MM.1S (cell line): ENCODE data around the gene KXD1.

Experiments
- EZH2 ChIP-seq: fragments of 300-600 bp; sonication (generic); optimal IDR thresholded peaks from 2 replicates; pipeline ENCODE3; 2017; ENCODE audit warnings: low read depth, mild to moderate bottlenecking, antibody characterized with exemption, low read length, mixed read lengths
- TF ChIP-seq, protein P1 (sequence below): fragments of 300-600 bp; sonication (generic); IDR thresholded peaks from 2 replicates; pipeline ENCODE4 v1.5.1; 2016; ENCODE audit warnings: antibody characterized with exemption, low read length, mixed read lengths

DNA sequence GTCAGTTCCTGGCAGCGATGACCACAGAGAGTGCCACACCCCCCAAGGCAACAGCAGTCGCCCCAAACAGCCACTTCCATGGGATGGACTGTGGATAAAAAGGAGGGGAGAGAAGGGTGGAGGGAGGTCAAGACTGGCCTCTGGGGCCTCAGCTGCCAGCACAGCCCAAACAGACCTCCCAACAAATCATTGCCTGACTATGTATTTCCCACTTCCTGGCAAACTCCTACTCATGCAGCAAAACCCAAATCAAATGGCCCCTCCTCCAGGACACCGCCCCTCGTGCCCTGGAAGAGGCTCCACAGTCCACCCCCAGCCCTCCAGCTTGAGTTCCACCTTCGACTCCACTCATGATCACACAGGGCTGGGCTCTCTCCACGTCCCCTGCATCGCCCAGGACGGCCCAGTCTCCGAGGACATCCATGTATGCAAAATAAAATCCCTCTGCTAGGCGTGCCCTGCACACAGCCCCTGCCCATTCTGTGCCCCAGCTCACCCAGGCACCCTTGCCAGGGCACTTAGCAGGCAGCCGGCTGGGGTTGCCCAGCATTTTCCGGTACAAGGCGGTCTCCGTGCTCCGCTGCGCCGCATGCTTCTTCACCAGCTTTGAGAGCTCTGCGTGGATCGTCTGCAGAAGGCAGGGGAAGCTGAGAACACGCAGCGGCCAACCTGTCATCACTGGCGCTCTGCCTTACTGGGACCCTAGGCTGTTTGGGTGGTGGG lies 25.3 kb upstream of the KXD1 start:
- TF ChIP-seq, protein P1, sequence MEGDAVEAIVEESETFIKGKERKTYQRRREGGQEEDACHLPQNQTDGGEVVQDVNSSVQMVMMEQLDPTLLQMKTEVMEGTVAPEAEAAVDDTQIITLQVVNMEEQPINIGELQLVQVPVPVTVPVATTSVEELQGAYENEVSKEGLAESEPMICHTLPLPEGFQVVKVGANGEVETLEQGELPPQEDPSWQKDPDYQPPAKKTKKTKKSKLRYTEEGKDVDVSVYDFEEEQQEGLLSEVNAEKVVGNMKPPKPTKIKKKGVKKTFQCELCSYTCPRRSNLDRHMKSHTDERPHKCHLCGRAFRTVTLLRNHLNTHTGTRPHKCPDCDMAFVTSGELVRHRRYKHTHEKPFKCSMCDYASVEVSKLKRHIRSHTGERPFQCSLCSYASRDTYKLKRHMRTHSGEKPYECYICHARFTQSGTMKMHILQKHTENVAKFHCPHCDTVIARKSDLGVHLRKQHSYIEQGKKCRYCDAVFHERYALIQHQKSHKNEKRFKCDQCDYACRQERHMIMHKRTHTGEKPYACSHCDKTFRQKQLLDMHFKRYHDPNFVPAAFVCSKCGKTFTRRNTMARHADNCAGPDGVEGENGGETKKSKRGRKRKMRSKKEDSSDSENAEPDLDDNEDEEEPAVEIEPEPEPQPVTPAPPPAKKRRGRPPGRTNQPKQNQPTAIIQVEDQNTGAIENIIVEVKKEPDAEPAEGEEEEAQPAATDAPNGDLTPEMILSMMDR: no peak
- TF ChIP-seq EZH2: no peak
